T-helper 9 cell (primary cell): ENCODE results near the gene COL6A3.
"Not testable (repeated sequence)": the region's sequence is repeated elsewhere in the genome, so short reads cannot be mapped to it uniquely, and the experiment has no call there.

ENCODE experiments used
- DNase-seq: peaks from one replicate; pipeline ENCODE4 v3.0.0-alpha.2; 2020

COL6A3 gene

DNA sequence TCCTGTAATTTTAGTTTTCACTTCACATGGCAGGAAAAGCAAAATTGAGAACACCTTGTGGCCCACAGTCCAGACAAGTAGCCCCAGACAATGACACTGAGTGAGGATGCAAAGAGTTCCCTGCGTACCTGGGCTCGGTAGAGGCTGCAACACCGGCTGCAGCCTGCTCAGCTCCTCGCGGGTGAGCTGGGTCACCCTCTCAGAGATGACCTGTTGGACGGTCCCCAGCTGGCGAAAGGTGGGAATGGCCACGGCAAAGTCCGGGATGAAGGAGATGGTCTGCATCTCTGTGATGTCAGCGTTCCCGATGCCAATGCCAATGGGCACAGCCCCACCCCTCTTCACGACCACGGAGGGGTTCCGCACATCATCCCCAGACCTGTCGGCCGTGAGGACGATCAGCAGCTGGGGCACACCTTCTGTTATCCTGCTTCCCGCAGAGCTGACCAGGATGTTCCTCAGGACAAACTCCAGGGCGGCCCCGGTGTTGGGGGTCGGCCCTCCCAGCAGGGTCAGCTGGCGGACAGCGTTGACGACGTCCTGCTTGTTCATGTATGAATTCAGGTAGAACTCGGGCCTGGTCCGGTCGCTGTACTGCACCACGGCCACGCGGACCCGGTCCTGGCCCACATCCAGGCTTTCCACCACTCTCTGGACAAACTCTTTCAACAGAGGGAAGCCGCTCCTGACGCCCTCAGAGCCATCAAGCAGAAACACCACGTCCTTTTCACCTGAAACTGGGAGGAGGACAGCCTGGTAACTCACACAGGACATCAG is 39.5 kb downstream of the COL6A3 start:
- DNase-seq, result no peak

GRCh38 chr2:237371856-237372255 is 42.1 kb downstream of the COL6A3 start:
- DNase-seq, result no peak

GRCh38 chr2:237365671-237366070 is 48.3 kb downstream of the COL6A3 start:
- DNase-seq, result no peak

DNA sequence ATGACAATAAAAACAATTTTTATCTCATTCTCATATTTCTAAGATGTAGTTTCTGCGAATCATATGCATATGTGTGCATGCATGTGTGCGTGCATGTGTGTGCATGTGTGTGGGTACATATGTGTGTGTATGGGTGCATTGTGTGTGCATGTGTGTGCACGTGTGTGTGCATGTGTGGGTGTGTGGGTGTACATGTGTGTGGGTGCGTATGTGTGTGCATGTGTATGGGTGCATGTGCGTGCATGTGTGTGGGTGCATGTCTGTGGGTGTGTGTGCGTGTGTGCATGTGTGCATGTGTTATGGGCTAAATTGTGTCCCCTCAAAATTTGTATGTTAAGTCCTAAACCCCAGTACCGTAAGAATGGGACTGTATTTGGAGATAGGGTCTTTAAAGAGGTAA is 49.3 kb downstream of the COL6A3 start:
- DNase-seq, result no peak

GRCh38 chr2:237361194-237362004 is 52.6 kb downstream of the COL6A3 start:
- no peak for DNase-seq

DNA sequence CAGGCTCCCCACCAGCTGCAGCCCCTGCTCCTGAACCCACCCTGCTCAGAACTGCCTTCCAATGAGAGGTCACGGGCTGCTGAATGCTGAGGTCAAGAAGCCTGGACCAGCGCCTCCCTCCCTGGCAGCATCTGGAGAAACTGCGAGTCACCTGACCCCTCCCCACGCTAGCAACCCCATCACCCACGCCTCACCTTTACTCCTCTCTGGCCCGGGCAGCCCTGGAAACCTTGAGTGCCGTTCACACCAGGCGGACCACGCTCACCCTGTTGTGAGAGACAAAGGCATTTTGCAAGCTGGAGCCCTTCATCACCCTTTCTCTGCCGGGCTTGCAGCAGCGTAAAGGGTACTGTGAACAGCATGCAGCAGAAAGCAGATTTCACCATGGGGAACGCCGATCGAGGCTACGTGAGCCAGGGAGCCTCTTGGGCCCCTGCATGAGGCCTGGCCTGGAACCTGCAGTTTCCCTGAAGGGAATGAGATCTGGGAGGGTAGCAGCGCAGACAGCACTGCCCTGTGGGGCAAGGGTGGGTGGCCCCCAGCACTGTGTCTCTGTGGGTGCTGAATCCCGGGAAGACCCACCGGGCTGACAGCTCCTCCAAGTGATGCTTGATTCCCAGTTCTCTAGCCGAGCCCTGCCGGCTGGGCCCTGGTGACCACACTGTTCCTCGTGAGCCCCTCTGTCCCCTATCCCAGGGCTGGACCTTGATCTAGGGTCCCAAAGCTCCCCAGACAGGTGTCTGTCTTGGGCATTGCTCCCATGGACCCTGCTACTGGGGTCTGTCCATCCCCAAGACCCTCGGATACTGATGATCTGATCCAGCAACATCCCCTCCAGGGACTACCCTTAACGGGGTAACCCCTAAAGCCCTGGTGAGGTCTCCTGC is 53.8 kb downstream of the COL6A3 start:
- DNase-seq, result no peak

DNA sequence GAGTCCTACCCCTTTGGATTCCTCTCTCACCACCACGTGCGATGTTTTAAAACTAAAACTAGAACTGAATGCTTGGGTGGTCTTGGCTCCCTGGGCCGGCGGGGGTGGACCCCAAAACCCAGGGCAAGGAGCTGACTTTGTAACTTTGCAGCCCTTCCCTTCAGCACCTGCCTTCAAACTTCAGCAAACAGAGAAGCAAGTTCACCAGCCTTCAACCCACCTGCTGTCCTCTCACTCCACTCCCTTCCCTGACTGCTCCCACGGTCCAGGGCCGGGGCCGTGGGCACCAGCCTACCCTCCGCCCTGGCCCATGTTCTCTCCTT is 54.5 kb downstream of the COL6A3 start:
- no peak for DNase-seq

DNA sequence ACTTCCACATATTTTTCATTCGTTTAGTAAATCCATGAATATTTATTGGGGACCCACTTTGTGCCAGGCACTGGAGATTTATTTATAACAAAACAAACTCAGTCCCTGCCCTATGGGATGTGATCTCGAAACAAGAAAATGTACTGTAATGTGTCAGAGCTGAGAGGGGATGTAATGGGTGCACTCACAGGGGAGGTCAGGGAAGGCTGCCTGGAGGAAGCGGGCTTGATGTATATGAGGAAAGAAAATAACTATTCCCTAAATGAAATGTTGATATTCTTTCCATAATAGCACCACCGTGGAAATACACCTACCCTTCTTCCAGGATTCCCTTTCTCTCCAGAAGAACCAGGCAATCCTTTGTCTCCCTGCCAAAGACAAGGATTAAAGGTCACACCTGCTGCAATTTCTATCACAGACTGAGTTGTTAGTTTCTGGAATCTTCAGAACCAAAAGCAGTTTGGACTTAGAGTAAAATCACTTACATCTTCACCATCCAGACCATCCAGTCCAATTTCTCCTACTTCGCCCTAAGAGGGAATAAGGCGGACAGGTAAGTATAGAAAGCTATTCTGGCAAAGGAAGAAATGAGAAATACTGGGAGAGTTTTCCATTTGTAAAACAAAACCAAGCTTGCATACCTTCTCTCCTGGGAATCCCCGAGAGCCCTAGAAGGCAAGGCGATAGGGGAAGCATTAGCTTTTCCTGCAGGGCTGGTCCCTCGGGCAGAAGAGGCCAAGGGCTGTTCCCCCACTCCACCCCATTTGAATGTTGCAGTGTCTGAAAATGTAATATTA is 55.0 kb downstream of the COL6A3 start:
- no peak for DNase-seq

DNA sequence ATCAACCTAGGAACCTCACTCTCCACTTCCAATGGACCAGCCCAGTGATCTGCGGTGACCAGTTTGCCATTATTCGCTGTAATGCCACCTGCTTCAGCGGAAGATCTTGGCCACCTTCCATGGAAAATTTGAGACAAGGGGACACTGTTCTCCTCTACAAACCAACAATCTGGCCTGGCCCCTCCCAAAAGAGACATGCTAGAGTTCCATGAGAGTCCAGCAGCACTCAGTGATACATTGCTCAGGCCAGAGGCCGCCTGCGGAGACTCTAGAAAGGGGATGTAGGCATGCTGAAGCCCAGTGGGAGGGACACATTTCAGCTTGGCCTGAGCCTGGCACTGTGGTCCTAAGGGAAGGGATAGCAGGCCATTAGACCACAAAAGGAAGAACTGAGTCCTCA is 58.3 kb downstream of the COL6A3 start:
- no peak for DNase-seq

GRCh38 chr2:237354892-237355291 is 59.1 kb downstream of the COL6A3 start:
- DNase-seq, result no peak

GRCh38 chr2:237354172-237354571 is 59.8 kb downstream of the COL6A3 start:
- not testable (repeated sequence) for DNase-seq

DNA sequence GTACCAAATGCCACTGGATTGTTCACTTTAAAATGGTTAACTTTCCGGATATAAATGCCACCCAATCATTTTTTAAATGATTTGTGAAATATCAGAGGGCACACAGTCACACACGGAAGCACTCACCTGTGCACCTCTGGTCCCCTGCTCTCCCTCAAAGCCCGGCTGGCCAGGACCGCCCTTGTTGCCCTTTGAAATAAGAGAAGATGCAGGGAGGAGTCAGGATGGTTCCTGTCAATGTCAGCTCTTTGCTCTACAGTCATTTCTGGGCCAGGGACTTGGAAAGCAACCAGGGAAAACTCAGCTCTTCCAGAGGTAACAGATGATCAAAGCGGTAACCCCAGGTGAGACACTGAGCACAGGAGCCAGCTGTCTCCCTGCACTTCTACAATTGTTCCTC is 60.7 kb downstream of the COL6A3 start:
- DNase-seq, result no peak

- no peak for DNase-seq
These were observed 61.6 kb downstream of the COL6A3 start for GRCh38 chr2:237352279-237352845.

DNA sequence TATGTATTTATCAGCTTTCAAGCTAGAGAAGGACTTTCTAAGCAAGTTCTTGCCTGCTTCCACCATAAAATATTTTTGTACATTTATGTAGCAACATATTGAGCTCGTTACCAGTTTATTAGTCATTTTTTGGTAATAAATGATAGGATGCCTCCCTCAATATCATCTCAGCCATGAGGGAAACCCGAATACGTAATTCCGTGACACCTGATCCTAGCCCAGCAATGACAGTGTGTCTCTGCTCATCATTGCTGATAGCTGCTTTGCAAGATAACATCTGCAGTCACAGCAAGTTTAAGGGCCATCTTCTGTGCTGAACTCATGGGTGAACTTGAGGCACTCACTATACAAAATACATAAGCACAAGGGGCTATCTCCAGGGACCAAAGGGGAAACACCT is 62.2 kb downstream of the COL6A3 start:
- DNase-seq, result no peak

- DNase-seq, result no peak
These were observed 62.9 kb downstream of the COL6A3 start for GRCh38 chr2:237351046-237351445.

- DNase-seq, result no peak
These were observed 63.4 kb downstream of the COL6A3 start for GRCh38 chr2:237350597-237350996.

DNA sequence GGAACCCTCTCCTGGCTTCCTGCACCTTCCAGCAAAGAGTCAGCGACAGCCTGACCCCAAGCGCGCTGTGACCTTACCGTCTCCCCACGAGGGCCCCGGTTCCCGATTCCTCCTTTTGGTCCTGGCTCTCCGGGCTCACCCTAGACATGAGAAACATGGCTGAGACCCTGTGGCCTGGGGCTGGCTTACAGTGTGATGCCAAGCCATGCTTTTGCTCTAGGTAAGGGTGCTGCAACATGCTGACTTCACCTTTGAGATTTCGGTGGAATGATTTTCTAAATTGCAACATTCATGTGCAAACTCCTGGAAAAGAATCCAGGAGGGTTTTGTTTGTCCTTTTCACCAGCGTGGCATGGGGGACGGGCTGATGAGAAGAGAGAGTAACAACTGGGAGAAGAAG is 63.9 kb downstream of the COL6A3 start:
- DNase-seq, result no peak

DNA sequence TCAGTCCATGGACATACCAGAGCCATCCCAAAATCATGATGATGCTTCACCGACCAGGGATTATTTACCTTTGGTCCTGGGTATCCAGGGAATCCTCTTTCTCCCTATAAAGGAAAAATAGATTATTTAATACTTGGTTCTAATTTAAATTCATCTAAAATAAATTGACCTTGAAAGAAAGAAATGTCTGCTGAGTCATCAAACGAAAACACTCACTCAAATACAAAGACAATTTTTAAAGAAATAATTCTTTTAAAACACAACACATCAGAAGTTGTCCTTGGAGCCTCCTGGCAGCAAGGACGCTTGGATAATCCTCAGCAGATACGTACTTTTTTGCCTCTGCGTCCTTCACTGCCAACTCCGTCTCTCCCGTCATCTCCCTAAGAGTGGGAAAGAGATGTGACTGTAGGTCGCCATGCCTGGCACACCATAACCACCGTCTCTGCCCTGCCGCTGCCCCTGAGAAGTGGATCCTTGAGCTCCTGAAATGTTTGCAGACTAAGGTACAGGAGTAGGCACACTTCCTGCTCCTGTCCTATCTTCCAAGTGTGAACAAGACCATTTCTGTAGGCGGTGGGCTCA is 65.6 kb downstream of the COL6A3 start:
- DNase-seq, result no peak

DNA sequence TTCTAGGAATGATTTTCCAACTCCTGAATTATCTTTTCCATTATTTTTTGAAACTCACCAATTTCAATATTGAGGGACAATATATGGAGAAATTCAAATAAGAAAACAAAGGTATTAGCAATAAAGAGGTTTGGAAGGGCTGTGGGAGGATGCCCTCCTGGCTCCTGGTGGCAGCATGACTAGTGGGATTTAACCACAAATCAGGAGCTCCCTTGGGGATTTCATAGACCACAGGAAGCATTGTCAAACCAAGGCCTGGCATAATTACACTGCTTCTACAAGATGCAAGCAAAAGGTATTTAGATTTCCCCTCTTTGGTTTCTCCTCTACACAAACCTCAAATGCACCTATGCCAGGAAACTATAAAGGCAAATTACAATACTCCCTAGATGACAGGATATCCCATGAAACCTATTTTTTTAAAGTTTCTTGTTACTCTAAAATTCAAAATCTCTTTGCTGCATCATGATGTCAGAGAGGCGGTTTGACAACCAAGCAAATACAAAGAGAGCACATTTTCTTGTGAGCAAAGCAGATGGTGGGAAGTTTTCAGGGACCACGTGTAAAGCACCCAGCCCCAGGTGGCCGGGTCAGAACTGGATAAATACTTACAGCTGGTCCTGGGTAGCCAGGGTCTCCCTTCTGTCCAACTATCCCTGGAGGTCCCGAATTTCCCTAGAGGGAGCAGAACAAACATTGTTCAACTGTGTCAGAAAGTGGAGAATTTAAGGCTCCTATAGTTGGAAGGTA is 67.9 kb downstream of the COL6A3 start:
- DNase-seq, result no peak

GRCh38 chr2:237345411-237345810 is 68.6 kb downstream of the COL6A3 start:
- no peak for DNase-seq

GRCh38 chr2:237344942-237345341 is 69.0 kb downstream of the COL6A3 start:
- no peak for DNase-seq
